H1 (cell line): ENCODE results near the gene LY6G6D. TPM values are rescaled to one million over a fixed set of nuclear protein-coding genes. Genes with fewer than 3 reads are reported as not detected.

ENCODE experiments used
- BCL11A ChIP-seq, 2 experiments: IDR thresholded peaks; one replicate each; pipeline ENCODE4 v1.6.1; 2011; ENCODE audit warnings: low read depth in 2 of 2, low read length in 2 of 2, mild to moderate bottlenecking in 2 of 2
- KDM4A ChIP-seq: IDR thresholded peaks from one replicate; pipeline ENCODE4 v1.7.1; 2012; ENCODE audit warnings: low read depth, mild to moderate bottlenecking, moderate library complexity, low read length, inconsistent platforms; ENCODE audit not compliant: severe bottlenecking
- RBBP5 ChIP-seq: IDR thresholded peaks from 2 replicates; pipeline ENCODE4 v1.7.1; 2012; ENCODE audit warnings: low read depth, mild to moderate bottlenecking, inconsistent platforms, low read length, moderate library complexity, borderline replicate concordance
- polyA plus RNA-seq, 7 experiments: library from polyadenylated mRNA; depleted of rRNA in 3 of 7; stranded (reverse) in 5 of 7; unstranded in 2 of 7; fragments of >200 nt in 5 of 7; fragments of 200-250 nt in 2 of 7; gene quantifications; 1 replicate in 5 of 7; 2 replicates in 1 of 7; 4 replicates in 1 of 7; pipeline versions ENCODE4 v1.2.1 to v1.2.3, GENCODE V29; 2011 to 2013; ENCODE audit warnings: missing spikeins in 2 of 7, mixed read lengths in 2 of 7
- total RNA-seq: library from RNA; stranded (reverse); fragmentation: NEBNext Ultra II Directional; extraction: Animal tissue kit (Norgen Biotek cat#: 25700); gene quantifications from 2 replicates; pipeline ENCODE4 v1.2.1, GENCODE V29; 2021
- TF ChIP-seq, protein P1 (sequence below): IDR thresholded peaks from 2 replicates; pipeline ENCODE4 v1.6.1; 2012; ENCODE audit warnings: low read length, inconsistent platforms
- TF ChIP-seq, protein P2 (sequence below): IDR thresholded peaks from 2 replicates; pipeline ENCODE4 v1.6.1; 2012; ENCODE audit warnings: inconsistent platforms
- TF ChIP-seq, protein P3 (sequence below): IDR thresholded peaks from 2 replicates; pipeline ENCODE4 v1.6.1; 2012; ENCODE audit warnings: inconsistent platforms

Gene LY6G6D
- total and polyA plus RNA-seq, 2 of the 8 experiments (the other 6 are each of a cell fraction or from before 2014, with no cell fraction given), result 1.8 TPM; not detected in 1

DNA sequence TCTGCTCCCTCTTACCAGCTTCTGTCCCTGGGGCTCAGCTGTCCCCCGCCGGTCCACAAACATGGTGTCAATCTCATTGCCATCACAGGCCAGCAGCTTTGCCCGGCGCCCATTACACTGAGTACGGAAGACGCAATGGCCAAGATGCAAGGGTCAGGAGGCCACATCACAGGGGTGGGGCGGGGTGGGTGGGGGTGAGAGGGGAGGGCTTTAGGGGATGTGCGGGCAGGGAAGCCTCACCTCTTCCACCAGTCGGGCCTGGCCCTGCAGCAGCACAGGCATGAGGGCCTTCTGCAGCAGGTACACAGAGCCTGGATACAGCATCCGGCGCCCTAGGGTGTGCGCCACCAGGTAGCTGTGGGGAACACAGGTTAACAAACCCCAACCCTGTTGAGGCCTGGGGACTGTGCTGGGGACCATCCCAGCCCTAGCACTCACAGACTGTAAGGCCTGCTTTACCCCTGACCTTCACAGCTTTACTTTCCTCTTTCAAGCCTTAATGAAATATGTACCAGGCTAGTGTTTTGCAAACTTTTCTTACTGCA lies 23.5 kb upstream of the LY6G6D start (continued):
- TF ChIP-seq, protein P1, sequence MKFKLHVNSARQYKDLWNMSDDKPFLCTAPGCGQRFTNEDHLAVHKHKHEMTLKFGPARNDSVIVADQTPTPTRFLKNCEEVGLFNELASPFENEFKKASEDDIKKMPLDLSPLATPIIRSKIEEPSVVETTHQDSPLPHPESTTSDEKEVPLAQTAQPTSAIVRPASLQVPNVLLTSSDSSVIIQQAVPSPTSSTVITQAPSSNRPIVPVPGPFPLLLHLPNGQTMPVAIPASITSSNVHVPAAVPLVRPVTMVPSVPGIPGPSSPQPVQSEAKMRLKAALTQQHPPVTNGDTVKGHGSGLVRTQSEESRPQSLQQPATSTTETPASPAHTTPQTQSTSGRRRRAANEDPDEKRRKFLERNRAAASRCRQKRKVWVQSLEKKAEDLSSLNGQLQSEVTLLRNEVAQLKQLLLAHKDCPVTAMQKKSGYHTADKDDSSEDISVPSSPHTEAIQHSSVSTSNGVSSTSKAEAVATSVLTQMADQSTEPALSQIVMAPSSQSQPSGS, result no peak
- TF ChIP-seq KDM4A, result no peak
- TF ChIP-seq, protein P2, sequence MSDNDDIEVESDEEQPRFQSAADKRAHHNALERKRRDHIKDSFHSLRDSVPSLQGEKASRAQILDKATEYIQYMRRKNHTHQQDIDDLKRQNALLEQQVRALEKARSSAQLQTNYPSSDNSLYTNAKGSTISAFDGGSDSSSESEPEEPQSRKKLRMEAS, result no peak
- TF ChIP-seq, protein P3, sequence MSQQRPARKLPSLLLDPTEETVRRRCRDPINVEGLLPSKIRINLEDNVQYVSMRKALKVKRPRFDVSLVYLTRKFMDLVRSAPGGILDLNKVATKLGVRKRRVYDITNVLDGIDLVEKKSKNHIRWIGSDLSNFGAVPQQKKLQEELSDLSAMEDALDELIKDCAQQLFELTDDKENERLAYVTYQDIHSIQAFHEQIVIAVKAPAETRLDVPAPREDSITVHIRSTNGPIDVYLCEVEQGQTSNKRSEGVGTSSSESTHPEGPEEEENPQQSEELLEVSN, result no peak
- no peak for TF ChIP-seq BCL11A (IDR thresholded peaks at IDR 0.05; ENCODE audit: low read depth in 2 of 2, low read length in 2 of 2)
- TF ChIP-seq RBBP5, result no peak
